Fibroblast of lung (primary cell): ENCODE results near the gene DR1. TPM values are rescaled to one million over a fixed set of nuclear protein-coding genes. Genes with fewer than 3 reads are reported as not detected.

ENCODE experiments used
- DNase-seq, 2 donors: peaks; one replicate each; pipeline versions ENCODE4 v3.0.0 to v3.0.0-alpha.2; 2010; ENCODE audit warnings: low read depth in 2 of 2
- H2AFZ ChIP-seq: 2 replicates; pipeline ENCODE4 v1.5.1; 2012; ENCODE audit warnings: low read length, control low read depth, inconsistent platforms
- H3K27ac ChIP-seq: 2 replicates; pipeline ENCODE4 v1.5.1; 2011; ENCODE audit warnings: low read length, control low read depth; ENCODE audit not compliant: insufficient read depth
- H3K27me3 ChIP-seq: 2 replicates; pipeline ENCODE4 v1.5.1; 2011; ENCODE audit warnings: mild to moderate bottlenecking, low read length; ENCODE audit not compliant: control insufficient read depth, insufficient read depth
- H3K36me3 ChIP-seq: 2 replicates; pipeline ENCODE4 v1.5.1; 2011; ENCODE audit warnings: low read length; ENCODE audit not compliant: control insufficient read depth, insufficient read depth
- H3K4me1 ChIP-seq: 2 replicates; pipeline ENCODE4 v1.5.1; 2011; ENCODE audit warnings: low read length; ENCODE audit not compliant: control insufficient read depth, insufficient read depth; ENCODE audit errors: extremely low read depth
- H3K4me2 ChIP-seq: 2 replicates; pipeline ENCODE4 v1.5.1; 2011; ENCODE audit warnings: low read length, control low read depth; ENCODE audit not compliant: insufficient read depth; ENCODE audit errors: extremely low read depth
- H3K4me3 ChIP-seq, 4 experiments: fragments of 200-600 bp in 1 of 4; sonication (generic) in 1 of 4; replicated peaks in 1 of 4; 2 replicates each; pipeline ENCODE4 v1.5.1; 2011 to 2016; ENCODE audit warnings: low read length in 4 of 4, low read depth in 3 of 4, mild to moderate bottlenecking in 3 of 4, control low read depth in 2 of 4, inconsistent platforms in 1 of 4, mixed read lengths in 1 of 4; ENCODE audit not compliant: insufficient read depth in 1 of 4; ENCODE audit errors: control extremely low read depth in 1 of 4
- H3K79me2 ChIP-seq: 2 replicates; pipeline ENCODE4 v1.5.1; 2012; ENCODE audit warnings: mild to moderate bottlenecking, low read length, inconsistent platforms; ENCODE audit not compliant: control insufficient read depth, insufficient read depth
- H3K9ac ChIP-seq: 2 replicates; pipeline ENCODE4 v1.5.1; 2011; ENCODE audit warnings: mild to moderate bottlenecking, low read length, control low read depth; ENCODE audit not compliant: insufficient read depth
- H3K9me3 ChIP-seq: 2 replicates; pipeline ENCODE4 v1.5.1; 2012; ENCODE audit warnings: low read depth, low read length; ENCODE audit not compliant: control insufficient read depth, insufficient read depth
- H4K20me1 ChIP-seq: 2 replicates; pipeline ENCODE4 v1.5.1; 2011; ENCODE audit warnings: low read length; ENCODE audit not compliant: control insufficient read depth, insufficient read depth; ENCODE audit errors: extremely low read depth
- EZH2 ChIP-seq: IDR thresholded peaks from 2 replicates; pipeline ENCODE4 v1.5.1; 2012; ENCODE audit warnings: low read length, control low read depth, mild to moderate bottlenecking; ENCODE audit errors: missing control alignments
- polyA plus RNA-seq, 2 donors: library from polyadenylated mRNA; depleted of rRNA in 1 of 2; stranded (reverse) in 1 of 2; unstranded in 1 of 2; fragments of >200 nt; gene quantifications; 2 replicates each; pipeline ENCODE4 v1.2.1, GENCODE V29; 2011 to 2012; ENCODE audit warnings: missing spikeins in 1 of 2
- total RNA-seq: library from RNA; depleted of rRNA; stranded (reverse); fragments of >200 nt; gene quantifications from 2 replicates; pipeline ENCODE4 v1.2.1, GENCODE V29; 2014
- TF ChIP-seq, protein P1 (sequence below), 2 donors: IDR thresholded peaks in 1 of 2; conservative IDR thresholded peaks in 1 of 2; 1 replicate in 1 of 2; 2 replicates in 1 of 2; pipeline ENCODE4 v1.5.1; 2011 to 2012; ENCODE audit warnings: low read length in 2 of 2, control low read depth in 1 of 2, inconsistent platforms in 1 of 2, low read depth in 1 of 2, mild to moderate bottlenecking in 1 of 2

DR1 gene
- total and polyA plus RNA-seq, 2 donors (not counting 1 experiment from before 2014, with no cell fraction given), result 35.0 to 41.2 TPM

GRCh38 chr1:93302078-93302477 lies 43.6 kb upstream of the DR1 start:
- no peak for DNase-seq
- H3K9me3 ChIP-seq, result no peaks in the 10 kb centered on the region
- no peaks in the 10 kb centered on the region for H3K79me2 ChIP-seq
- TF ChIP-seq EZH2, result no peak
- TF ChIP-seq, protein P1, sequence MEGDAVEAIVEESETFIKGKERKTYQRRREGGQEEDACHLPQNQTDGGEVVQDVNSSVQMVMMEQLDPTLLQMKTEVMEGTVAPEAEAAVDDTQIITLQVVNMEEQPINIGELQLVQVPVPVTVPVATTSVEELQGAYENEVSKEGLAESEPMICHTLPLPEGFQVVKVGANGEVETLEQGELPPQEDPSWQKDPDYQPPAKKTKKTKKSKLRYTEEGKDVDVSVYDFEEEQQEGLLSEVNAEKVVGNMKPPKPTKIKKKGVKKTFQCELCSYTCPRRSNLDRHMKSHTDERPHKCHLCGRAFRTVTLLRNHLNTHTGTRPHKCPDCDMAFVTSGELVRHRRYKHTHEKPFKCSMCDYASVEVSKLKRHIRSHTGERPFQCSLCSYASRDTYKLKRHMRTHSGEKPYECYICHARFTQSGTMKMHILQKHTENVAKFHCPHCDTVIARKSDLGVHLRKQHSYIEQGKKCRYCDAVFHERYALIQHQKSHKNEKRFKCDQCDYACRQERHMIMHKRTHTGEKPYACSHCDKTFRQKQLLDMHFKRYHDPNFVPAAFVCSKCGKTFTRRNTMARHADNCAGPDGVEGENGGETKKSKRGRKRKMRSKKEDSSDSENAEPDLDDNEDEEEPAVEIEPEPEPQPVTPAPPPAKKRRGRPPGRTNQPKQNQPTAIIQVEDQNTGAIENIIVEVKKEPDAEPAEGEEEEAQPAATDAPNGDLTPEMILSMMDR (conservative IDR thresholded peaks at IDR 0.05 in 1 of 2, IDR thresholded peaks at IDR 0.05 in 1 of 2; ENCODE audit: low read depth in 1 of 2, low read length in 2 of 2), result no peak
- H3K9ac ChIP-seq, result no peak overlapping the region
- no peak overlapping the region for H3K4me3 ChIP-seq
- no peak overlapping the region for H3K4me2 ChIP-seq
- H2AFZ ChIP-seq, result no peak overlapping the region
- no peak overlapping the region for H3K27ac ChIP-seq
- H4K20me1 ChIP-seq, result no peaks in the 10 kb centered on the region
- no peaks in the 10 kb centered on the region for H3K4me1 ChIP-seq
- H3K27me3 ChIP-seq, result no peaks in the 10 kb centered on the region
- no peaks in the 10 kb centered on the region for H3K36me3 ChIP-seq

- H3K4me2 ChIP-seq, result no peak overlapping the region
- H4K20me1 ChIP-seq, result no peaks in the 10 kb centered on the region
- H3K4me1 ChIP-seq, result no peaks in the 10 kb centered on the region
- peak; percentile 54 to 86 for DNase-seq
- H3K79me2 ChIP-seq, result no peaks in the 10 kb centered on the region
- no peak for TF ChIP-seq EZH2
- TF ChIP-seq, protein P1 (conservative IDR thresholded peaks at IDR 0.05 in 1 of 2, IDR thresholded peaks at IDR 0.05 in 1 of 2; ENCODE audit: low read depth in 1 of 2, low read length in 2 of 2), result peak; percentile 83 to 94
- no peaks in the 10 kb centered on the region for H3K27me3 ChIP-seq
- H3K4me3 ChIP-seq, result no peak overlapping the region
- H3K27ac ChIP-seq, result no peak overlapping the region
- no peaks in the 10 kb centered on the region for H3K9me3 ChIP-seq
- H3K9ac ChIP-seq, result no peak overlapping the region
- no peaks in the 10 kb centered on the region for H3K36me3 ChIP-seq
- peak overlapping the region; percentile 22 for H2AFZ ChIP-seq
These were observed 41.0 kb upstream of the DR1 start for GRCh38 chr1:93304716-93305138.

DNA sequence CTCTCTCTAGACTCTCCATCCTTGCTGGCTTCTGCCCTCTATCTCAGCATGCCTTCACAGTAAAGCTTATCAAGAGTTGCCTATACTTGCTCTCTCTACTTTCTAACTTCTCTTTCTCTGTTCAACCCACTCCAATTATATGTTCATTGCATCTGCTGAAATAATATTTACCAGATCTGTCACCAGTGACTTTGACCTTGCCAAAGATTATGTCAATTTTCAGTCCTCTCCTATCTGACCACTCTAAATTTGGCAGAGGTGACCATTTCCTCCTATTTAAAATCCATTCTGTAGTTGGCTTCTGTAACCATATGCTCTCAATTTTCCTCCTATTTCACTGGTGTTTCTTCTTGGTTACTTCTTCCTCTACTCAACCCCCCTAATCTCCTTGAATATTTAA lies 38.8 kb upstream of the DR1 start:
- DNase-seq, result no peak
- Histone ChIP-seq H3K4me2 (no peak overlapping the region), H3K36me3 (no peaks in the 10 kb centered on the region), H3K79me2 (no peaks in the 10 kb centered on the region), H3K4me3 (no peak overlapping the region), H3K4me1 (no peaks in the 10 kb centered on the region), H2AFZ (no peak overlapping the region), H3K9me3 (no peaks in the 10 kb centered on the region), H3K27ac (no peak overlapping the region), H4K20me1 (no peaks in the 10 kb centered on the region), H3K9ac (no peak overlapping the region), H3K27me3 (no peaks in the 10 kb centered on the region)
- TF ChIP-seq EZH2, result no peak
- TF ChIP-seq, protein P1 (conservative IDR thresholded peaks at IDR 0.05 in 1 of 2, IDR thresholded peaks at IDR 0.05 in 1 of 2; ENCODE audit: low read depth in 1 of 2, low read length in 2 of 2), result no peak
